CD4-positive, alpha-beta T cell treated with Interleukin-1 beta for 1 hour (primary cell): ENCODE measurements around the gene WFIKKN1.
A peak's percentile ranks its signal among the peaks of the same experiment; 100 is the strongest.
"Not testable (repeated sequence)": the region's sequence is repeated elsewhere in the genome, so short reads cannot be mapped to it uniquely, and the experiment has no call there.

Experiments used
- DNase-seq, 2 donors: peaks; one replicate each; pipeline ENCODE4 v3.0.0-alpha.2; 2020 to 2022

Gene WFIKKN1

DNA sequence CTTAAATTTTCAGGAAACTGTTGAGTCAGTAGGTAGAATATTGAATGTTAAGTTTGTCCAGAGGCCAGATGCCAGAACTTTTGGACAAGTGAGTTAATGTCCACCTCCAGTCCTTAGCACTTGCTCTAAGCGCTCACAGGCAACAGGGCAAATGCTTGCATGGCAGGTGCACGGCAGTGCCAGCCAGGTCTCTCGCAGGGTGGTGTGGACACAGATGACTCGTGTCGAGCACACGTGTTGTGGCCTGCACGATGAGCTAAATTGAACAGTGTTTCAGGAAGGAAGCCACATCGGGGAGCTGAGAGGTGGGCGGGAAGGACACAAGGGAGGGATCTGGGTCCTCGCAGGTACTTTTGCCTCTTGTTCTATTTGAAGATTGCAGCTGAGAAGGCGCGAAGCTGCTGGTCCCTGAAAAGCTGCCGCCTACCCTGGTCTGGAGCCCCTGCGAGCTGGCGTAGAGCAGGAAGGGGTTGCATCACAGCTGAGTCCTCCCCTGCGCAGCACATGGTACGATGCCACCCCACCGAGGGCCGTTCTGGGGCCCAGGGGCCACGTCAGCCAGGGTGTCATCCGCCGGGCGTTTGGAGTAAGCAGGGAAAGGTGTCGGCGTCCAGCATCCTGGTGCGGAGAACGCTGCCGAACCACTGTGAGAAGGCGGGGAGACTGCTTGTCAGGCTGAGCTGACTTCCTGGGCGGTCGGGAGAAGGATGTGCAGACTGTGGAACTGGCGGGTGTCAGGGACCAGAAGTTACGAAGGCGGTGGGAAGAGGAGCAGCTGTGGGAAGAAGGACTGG lies 34.6 kb upstream of the WFIKKN1 start:
- DNase-seq = no peak

DNA sequence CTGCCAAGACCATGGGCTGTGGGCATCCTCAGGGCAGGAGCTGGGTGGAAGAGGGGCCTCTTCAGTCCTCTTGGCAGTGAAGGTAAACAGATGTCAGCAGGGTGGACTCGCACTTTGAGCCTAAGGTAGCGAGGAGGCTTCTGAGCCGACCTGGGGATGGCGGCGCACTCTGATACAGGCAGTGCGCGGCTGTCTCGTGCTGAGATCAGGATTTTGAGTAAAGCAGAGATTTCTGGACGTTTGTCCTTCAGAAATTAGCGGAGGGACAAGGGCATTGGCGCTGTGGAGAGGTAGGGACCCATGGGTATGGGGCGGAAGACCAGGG lies 34.1 kb upstream of the WFIKKN1 start:
- no peak for DNase-seq

DNA sequence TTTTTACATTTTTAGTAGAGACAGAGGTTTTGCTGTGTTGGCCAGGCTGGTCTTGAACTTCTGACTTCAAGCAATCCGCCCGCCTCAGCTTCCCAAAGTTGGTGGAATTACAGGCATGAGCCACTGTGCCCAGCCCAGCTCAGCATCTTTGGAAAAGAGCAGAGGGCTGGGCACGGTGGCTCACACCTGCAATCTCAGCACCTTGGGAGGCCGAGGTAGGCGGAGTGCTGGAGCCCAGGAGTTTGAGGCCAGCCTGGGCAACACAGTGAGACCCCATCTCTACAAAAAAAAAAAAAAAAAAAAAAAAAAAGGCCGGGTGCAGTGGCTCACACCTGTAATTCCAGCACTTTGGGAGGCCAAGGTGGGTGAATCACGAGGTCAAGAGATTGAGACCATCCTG lies 33.1 kb upstream of the WFIKKN1 start:
- not testable (repeated sequence) for DNase-seq

DNA sequence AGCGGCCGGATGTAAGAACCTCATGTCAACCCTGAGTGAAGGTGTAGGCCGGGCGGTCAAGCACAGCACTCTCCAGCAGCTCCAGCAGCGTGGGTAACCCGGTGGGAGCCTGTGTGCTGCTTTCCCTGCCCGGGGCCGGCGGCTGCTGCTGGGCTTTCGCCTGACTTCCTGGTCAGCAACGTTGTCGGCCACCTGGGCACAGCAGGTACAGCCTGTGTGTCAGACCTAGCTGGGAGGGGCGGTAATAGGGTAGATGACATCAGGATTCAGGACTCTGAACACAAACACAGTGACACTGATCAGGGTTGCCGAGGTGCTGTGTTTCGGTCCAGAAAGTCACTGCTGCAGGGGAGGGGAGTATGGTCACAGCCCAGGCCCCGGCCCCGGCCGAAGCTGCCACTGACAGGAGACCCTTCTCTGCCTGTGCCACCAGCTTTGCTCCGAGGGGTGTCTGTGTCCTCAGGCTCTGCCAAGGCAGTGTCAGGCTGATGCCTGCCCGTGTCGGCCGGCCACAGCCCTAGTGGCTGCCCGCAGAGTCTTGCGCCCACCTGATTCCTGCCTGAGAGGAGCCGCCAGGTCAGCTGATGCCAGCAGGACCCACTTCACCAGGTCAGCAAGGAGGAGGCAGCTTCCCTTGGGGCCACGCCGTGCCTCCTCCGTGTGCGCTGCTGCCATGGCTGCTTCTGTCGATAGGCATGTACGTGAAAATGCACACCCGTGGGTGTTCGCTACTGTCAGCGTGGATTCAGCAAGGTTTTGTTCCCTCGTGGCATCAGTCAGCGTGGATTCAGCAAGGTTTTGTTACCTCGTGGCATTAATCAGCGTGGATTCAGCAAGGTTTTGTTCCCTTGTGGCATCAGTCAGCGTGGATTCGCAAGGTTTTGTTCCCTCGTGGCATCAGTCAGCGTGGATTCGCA lies 31.7 kb upstream of the WFIKKN1 start:
- DNase-seq = no peak

- DNase-seq = no peak
Observed at GRCh38 chr16:600781-601180, 30.0 kb upstream of the WFIKKN1 start.

DNA sequence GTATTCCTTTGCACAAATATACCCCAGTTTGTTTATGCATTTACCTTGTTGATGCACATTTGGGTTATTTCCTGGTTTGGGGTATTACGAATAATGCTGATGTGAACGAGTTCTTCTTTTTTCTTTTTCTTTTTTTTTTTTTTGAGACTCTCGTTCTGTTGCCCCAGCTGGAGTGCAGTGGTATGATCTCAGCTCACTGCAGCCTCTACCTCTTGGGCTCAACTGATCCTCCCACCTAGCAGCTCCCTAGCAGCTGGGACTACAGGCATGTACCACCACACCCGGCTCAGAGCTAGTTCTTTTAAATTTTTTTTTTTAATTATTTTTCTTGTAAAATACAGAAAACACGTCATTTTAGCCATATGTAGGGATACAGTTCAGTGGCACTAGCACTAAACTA lies 26.9 kb upstream of the WFIKKN1 start:
- no peak for DNase-seq

- no peak for DNase-seq
Observed at GRCh38 chr16:606656-607307, 24.0 kb upstream of the WFIKKN1 start.

- no peak for DNase-seq
Observed at GRCh38 chr16:608019-608418, 22.8 kb upstream of the WFIKKN1 start.

GRCh38 chr16:609316-609715 lies 21.5 kb upstream of the WFIKKN1 start:
- DNase-seq = no peak

DNA sequence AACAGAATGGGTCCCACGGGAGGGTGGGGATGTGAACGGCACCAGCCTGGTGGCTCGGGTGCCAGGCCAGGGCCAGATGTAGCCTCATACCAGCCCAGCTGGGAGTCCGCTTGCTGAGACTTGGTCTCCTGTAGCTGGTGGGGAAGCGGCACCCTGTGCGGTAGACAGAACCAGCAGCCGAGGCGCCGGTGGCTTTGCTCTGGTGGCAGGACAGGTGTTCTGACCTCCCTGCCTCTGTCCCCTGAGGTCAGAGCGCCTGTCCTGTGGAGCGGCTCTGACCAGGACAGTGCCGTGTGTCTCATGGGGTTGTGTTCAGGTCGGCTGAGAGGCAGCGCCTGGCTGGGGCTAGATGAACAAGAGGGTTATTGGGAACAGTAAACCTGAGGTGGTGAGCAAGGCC lies 20.8 kb upstream of the WFIKKN1 start:
- no peak for DNase-seq

DNA sequence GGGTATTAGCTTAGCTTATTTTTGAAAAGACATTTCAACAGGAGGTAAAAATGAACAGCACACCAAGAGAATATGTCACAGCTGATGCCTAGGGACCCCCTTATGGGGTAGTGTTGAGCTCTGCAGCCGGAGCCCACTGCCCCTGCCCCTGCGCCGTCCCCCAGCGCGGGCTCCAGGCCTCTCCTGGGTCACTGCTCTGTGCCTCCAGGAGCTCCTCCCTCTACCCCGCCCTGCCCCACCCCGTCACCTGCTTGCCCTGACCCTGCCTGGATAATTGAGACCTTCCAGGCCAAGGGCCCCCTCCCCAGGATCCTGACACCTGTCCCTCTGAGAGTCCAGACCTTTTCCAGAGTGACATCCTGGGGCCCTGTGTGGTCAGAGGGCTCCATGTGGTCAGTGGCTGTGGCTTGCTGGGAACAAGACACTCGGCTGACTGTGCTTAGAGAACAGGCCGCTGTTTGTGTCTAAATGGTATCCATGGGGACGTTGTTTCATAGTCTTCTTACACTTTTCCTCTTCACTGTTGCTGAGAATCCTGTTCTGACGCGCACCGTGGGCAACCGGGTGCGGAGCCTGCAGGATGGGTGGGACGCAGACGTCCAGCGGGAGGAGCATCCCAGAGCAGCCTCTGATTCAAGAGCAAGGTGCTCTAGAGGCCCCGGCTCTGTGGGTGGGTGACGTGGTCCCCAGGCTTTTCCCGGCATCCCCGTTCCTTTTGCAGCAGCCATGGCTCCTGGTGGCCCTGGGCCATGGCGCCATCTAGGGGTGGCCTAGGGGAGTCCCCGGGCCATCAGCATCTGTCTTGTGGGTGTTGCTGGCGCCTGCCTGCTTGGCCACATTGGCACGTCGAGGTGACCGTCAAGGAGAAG lies 20.0 kb upstream of the WFIKKN1 start:
- peak; percentile 48 to 59 for DNase-seq

DNA sequence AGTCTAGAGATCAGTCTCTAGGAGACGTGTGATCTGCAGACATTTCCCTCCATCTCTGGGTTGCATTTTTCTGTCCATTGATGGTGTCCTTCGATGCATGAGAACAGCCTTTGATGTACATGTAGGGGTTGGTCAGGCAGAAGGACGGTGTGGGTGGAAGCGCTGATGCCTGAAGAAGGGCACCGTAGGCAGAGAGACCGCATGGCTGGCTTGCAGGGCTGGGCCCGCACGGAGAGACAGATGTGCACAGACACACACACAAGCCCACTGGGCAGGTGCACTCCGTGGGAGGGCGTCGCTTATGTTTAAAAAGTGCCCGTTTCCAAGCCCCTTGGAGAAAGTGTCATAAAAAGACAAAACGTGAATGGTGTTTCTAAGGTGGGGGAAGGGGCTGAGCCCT lies 15.7 kb upstream of the WFIKKN1 start:
- DNase-seq = no peak

DNA sequence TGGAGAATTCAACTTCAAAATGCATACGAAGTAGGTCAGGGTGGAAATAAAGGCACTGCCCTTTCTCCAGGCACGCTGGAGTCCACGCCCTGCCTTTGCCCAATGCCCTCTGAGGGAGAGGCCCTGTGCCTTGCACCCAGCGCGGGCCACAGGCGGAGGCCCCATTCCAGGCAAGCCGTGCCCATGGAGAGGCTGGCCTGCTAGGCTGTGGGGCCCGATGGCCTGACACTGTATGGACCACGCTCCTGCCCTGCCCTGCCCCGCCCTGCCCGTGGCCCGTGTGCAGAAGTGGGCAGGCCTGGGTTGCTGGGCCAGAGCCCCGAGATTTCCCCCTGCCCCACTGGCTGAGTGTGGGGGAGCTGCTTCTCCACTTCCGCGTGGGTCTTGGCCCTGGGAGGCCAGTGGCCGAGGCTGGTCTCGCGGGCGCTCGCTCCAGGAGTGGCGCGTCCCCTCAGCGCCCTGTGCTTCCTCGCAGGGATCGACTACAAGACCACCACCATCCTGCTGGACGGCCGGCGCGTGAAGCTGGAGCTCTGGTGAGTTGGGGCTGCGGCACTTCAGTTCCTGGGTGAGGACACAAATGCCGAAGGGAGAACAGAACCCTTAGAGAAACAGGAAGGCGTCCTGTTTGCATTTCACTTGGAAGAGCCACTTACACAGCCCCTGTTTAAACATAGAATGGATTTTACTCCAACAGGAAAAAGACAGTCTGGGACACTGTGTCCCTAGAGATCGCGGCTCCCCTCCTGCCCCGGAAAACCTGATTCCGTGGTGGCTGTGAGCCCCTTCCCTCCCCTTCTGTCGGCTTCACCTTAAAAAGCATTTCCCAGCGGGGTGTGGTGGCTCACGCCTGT lies 13.8 kb upstream of the WFIKKN1 start:
- DNase-seq = no peak

DNA sequence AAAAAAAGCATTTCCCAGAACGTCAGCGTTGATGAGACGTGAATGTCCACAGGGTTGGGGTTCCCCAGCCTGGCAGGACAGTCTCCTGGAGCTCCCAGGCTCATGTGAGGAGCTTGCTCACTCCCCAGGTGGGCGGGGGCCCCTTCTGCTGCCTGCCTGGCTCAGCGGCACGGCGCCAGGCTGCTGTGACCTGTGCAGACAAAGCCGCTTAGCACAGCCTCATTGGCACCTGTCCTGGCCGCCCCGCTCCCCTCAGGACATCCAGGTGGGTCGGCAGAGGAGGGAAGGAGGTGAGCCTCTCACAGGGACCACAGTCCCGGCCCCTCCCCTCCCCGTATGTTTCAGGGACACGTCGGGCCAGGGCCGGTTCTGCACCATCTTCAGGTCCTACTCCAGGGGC lies 12.9 kb upstream of the WFIKKN1 start:
- DNase-seq = no peak

DNA sequence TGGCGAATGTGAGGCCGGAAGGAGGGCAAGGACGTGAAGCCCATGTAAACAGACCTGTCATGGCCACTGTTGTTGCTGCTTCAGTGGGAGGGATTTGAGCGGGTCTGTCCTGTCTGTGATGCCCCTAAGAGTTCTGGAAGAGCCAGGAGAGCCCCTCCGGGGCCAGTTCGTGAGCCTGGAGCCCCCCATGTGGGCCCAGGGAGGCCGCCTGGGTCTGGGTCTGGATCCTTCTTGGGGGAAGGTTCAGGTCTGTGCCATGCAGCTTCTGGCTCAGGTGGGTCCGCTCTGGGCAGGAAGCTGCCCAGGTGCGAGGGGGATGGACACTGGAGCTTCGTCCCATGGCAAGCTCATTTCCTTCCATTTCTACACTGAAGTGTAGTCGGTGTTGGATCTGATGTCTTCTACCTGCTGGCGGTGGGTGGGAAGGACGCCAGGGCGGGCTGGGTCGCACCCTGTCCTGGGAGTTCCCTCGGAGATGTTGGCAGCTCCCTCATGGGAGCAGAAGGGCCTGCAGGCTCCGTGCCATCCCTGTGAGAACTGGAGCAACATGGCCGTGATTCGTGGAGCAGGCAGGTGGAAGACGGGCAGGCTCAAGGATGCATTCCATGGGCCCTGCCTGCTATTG lies 11.2 kb upstream of the WFIKKN1 start:
- no peak for DNase-seq

DNA sequence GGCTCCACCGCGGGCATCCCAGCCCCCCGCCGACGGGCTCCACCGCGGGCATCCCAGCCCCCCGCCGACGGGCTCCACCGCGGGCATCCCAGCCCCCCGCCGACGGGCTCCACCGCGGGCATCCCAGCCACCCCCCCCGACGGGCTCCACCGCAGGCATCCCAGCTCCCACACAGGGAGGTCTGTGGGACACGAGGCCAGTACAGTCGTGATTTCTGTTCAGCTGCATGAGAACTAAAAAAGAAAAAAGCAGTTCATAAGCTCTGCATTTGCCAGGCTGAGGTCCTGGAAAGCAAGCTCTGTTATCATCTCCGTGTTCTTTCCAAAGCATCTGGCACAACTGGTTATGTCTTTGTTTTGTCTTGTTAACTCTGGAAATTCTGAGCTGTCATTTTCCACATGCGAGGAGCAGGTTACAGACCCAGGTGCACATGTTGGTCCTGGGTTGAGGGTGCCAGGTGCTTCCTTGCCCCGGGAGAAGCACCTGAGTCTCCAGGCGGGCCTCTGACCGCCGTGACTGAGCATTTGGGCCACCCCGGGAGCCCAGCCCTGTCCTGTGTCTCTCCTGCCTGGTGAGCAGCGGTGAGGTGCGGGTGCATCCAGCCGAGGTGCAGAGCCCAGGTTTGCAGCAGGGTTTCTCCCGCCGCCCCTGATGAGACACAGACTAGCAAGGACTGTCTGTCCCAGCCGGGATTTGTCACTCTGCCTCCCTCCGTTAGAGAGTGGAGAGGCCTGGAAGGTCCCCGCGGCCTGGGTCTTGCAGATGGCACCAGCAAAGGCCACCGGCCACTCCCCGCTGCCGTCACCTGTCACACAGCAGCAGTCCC lies 9.9 kb upstream of the WFIKKN1 start:
- DNase-seq = no peak

GRCh38 chr16:621526-622105 lies 9.2 kb upstream of the WFIKKN1 start:
- no peak for DNase-seq

GRCh38 chr16:622920-623280 lies 7.9 kb upstream of the WFIKKN1 start:
- DNase-seq = no peak

DNA sequence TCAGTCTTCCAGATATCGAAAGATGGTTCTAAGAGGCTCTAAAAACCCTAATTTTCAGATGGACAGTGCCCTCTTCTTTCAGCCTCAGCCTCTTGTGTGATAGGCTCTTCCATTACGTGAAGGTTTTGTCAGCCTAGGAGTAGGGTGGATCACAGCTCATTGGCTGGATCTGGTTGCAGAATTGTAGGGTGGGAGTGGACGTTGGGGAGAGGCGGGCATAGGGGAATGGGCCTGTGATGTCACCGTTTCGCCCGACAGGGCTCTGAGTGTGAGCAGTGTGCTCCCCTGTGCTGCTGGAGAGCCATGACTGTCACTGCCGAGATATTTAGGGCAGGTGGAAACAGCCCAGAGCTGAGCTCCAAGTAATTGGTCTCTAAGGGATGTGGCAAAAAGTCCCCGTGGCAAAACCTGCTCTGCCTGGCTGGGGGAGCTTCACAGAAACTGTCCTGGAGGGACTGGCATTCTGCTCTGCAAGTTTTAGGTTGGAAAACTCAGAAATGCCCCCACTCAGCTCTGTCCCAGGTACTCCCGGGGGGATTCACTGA lies 6.2 kb upstream of the WFIKKN1 start:
- DNase-seq = no peak
